CD4-positive, alpha-beta T cell treated with Interleukin-10 for 1 hour (primary cell): ENCODE results near the gene DENND1A.

Experiments
- DNase-seq: peaks from one replicate; pipeline ENCODE4 v3.0.0-alpha.2; 2020

Gene DENND1A

DNA sequence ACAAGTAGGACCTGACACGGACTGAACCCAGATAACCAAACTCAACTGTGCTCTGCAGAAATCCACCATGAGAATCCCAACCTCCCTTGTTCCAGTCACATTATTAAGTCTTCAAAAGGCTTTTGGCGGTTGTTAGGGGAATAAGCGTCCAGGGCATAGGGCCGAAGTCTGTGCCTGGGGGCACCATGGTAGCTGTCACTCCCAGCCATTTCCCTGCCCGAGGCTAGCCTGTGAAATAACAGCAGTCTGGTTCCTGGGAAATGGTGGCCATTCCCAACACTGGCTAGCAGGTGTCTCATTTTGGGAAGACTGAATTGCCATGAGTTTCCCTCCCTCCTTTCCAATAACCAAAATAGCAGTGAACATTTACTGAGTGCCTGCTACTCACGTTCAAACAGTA lies 451.8 kb downstream of the DENND1A start:
- DNase-seq = no peak

DNA sequence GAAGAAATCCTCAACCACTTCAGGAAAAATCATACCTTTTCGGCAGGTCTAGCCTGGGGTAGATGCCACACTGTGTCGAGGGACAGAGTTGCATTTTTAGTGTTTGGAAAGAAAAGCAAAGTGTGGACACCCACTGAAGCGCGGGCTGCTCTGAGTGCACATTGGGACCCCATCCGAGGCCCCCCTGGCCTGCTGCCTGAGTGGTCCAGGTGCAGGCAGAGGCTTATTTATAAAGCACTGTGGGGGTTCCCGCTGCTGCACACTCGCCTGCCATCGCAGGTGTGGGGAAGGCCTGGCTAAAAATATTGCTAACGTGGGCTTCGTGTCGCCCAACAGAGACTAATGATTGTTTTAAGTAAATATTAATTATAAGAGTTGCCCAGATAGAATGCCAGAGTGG lies 454.5 kb downstream of the DENND1A start:
- DNase-seq = no peak

DNA sequence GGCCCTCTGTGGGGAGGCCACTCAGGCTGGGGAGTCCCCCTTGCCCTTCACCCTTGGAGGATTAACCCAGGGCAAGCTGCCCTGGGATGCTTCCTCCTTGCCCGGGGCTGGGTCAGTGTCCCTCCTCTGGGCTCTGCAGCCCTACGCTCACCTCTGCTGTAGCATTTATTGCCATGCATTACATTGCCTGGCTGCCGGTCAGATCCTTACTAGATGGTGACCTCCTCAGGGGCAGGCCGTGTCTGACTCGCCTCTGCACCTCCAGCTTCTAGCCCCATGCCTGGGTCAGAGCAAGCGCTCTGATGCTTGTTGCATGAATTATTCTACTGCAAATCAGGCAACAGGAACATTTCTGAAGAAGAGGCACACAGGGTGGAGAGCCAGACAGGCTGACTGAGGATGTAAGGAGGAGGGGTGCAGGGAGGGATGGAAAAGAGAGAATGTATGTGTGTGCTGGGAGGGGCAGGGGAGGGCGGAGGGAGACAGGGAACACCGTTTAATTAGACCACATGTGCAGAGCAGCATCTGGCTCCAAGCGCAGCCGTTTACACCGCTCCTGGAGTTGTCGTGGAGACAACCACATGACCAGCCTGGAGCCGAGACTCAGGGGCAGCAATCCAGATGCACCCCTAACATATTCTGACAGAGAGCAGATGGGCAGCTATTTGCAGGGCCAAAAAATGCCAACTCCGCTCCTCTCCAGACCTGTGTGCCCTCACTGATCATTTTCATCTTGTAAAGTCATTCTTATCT lies 456.9 kb downstream of the DENND1A start:
- no peak for DNase-seq

DNA sequence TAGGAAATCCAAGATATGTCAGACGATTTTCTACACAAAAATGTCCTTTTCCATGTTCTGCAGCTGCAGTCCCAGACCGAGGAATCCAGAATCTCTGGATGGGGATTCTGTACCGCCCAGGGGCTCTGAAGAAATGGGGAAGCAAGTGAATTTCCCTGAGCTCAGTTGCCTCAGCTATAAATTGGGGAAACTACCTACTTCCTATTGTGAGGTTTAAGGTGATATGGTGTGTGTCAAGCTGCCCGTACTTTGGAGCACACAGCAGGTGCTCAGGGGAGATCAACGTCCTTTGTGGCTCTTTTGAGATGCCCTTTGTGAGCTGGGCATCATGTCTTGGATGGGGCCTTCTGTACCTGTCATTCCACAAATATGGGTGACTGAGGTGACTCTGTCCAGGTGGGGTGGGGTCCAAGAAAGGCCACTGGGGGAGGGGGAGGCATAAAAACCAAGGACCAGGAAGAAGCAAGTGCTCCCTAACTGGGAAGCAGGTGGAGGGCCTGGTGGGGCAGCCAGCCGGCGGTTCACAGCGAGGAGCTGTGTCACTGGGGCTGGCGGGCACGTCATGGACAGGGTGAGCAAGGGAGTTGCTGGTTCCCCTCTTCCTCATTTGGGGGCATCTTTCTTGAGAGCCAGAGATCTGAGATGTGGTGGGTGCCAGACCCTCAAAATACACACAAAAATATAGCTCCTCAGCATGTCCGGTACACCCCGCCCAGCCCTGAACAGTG lies 457.9 kb downstream of the DENND1A start:
- DNase-seq = no peak

DNA sequence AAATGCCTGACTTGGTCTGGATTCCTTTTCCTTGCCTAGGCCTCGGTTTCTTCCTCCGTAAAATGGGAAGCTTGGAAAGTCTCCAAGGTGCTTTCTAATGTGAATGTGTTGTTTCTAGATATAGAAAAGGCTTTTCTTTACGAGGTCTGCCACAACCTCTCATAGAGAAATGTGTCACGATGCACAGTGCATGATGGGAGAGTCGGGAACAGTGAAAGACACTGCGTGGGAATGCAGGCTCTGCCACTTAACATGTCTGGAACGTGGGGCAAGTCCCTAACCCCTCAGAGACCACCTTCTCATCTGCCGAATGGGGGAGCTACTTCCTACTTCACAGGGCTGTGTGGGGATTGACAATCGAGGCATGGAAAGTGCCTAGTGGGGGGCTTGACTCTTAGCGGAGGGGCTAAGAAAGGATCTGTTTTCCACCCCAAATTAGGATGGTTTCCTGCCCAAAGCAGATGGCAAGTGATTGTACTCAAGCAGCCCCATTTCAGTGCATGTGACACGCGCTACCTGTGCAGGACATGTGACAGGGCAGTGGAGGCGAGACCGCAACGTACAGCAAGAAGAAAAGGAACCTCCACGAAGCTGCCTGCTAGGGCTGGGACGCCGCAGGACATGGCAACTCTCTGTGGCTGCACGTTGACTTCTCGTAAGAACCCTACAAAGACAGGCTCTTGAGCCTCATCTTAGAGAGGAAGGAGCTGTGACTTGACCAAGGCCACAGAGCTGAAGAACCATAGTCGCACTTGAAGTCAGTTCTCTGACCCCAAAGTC lies 458.7 kb downstream of the DENND1A start:
- no peak for DNase-seq

DNA sequence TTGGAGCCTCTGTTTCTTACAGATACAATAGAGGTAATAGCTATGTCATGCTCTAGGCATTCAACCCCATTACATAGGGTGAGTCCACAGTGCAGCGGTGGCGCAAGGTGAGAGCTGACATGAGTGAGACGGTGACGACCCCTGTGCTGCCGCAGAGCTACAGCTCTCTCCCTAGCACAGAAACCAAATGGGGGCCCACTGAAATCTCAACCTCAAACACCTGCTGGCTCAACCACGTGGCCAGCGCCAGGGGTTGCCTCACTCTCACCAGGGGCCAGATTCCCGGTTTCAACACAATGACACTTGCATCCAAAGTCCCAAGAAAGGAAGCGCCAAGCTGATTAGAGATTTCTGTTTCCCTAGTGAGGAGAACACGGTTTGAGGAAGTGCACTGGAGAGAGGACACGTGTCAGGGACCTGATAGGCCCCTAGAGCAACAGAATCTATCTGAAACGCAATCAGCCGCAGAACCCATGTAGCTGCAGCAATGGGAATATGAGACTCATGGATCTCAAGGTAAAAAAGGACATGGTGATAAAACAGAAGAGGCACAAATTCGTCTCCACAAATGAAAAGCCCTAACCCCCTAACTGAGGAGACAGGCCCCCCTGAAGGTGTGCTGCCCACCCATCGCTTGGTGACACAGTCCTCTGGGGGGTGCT lies 459.7 kb downstream of the DENND1A start:
- no peak for DNase-seq

DNA sequence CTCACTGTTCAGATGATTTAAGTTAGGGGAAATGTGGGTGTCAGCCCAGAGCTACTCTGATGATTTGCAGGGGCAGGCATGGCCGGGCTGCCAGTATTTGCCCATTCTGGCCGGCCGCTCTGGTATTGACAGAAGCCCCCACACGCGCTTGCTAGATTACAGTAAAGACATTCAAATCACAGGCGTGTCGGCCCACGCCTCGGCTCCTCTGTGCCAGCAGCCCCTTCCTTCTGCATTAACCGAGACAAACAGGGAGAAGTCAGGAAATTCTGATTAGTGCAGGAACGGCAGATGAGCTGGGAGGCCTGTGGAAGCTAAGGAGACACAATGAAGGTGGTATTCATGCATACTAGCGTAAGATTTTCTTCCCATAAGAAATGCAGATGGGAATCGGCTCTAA lies 460.6 kb downstream of the DENND1A start:
- no peak for DNase-seq

DNA sequence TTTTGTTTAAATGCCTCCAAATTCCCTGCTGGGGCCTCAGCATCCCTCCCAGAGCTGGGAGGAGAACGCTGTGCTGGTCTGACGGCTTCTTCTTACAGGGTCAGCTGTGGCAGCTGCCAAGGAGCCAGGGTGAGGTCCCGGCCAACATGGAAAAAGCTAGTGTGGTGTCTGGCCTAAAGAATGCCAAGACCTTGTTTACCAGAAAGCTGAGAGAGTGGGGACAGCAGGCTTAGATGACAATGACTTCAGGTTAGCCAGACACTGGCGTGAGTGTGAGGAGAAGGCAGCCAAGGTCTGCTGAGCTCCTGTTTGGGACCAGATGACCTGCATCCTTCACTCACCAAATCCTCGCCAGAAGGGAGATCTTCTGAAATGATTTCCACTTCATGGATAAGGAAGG lies 461.4 kb downstream of the DENND1A start:
- no peak for DNase-seq

DNA sequence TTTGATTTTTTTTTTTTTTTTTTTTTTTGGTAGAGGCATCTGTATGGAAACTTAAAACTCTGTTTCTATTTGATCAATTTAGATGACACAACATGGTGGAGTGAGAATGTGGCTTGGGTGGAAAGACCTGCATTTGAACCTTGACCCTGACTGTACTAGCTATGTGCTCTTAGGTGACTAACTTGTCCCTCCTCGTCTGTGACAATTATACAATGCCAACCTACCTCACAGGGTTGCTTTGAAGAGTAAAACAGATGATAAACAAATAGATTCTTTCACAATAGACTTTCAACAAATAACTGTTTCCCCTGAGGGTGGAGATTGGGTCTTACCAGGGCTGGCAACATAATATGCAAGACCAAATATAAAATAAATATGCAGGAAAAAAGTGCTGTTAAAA lies 464.6 kb downstream of the DENND1A start:
- DNase-seq = no peak

DNA sequence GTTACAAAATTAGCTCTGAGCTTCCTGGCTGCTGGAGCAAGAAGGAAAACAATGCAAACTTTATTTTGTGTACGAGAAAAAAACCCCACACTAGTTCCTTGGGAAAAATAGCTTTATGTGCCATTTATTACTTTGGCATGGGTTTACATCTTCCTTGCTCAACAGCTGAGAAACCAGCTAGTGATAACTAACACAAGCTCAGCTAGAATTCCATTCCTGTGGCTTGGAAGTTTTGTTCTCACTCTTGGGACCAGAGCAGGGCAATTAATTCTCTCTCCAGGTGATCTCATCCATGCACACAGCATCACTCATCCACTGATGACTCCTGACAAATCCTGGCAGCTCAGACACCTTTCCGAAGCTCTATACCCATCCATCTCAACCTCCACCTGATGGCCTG lies 469.8 kb downstream of the DENND1A start:
- DNase-seq = no peak

DNA sequence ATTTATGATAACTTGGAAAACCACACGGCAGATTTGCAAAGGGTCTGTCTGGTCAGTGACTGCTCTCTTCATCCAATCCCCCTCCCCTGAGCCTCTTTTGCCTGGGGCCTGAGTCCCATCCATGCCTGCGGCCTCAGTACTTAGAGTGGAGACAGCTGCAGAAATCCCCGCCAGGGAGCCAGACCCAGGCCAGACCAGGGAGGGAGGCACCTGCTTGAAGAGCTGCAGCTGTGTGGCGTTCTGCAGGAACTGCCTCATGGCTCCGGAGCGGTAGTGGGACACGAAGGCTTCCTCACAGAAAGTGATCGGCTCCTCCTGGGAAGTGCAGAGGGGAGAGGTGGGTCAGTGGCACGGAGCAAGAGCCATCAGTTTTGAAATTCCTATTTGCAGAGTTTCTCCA lies 472.3 kb downstream of the DENND1A start:
- no peak for DNase-seq

DNA sequence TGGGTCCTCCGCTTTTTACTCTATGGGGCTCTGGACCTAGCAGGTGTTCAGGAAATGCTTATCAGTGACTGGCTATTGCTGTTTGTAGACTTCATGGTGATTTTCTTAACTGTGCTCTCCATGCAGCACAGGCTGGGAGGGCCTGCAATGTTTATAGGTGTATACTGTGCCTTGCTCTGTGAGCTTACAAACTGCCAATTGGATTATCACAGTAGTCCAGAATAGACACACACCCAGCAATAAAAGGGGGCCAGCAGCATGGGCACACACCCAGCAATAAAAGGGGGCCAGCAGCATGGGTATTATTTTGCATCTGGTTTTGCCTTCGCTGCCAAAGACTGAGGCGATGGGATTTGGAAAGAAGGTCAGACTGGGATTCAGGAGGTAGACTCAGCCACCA lies 473.9 kb downstream of the DENND1A start:
- DNase-seq = no peak

DNA sequence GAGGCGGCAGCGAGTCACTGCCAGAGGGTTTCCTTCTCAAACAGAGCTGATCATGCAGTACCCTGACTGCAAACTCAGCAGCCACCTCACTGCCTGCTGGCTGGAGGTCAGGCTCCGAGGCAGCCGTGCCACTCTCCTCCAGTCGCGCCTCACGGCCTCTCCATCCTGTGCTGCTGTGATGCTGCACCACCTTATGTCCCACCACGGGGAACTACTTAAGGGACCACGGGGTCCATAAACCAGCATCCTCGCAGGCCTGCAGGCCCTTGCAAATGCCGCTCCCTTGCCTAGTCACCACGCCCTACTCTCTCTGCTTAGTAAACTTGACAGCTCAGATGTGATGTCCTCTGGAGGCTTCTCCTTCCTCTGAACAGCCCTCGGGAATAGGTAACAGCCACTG lies 474.7 kb downstream of the DENND1A start:
- no peak for DNase-seq

DNA sequence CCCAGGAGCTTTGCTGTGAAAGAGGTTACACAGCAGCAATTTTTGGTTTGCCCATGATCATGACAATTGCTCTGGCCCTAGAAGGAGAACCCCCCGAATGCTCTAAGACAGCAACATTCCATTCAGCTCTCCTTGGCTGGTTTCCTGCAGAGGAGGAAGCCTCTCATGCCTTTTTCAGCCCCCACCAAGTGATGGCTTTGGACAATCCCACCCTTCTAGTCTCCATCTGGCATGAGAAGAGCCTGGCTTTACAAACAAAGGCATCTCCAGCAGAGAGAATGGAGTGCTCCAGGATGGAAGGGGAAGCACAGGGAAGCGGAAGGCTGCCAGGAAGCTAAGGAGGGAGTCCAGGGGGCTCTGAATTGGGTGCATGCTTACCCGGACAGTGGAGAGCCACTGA lies 475.6 kb downstream of the DENND1A start:
- no peak for DNase-seq

DNA sequence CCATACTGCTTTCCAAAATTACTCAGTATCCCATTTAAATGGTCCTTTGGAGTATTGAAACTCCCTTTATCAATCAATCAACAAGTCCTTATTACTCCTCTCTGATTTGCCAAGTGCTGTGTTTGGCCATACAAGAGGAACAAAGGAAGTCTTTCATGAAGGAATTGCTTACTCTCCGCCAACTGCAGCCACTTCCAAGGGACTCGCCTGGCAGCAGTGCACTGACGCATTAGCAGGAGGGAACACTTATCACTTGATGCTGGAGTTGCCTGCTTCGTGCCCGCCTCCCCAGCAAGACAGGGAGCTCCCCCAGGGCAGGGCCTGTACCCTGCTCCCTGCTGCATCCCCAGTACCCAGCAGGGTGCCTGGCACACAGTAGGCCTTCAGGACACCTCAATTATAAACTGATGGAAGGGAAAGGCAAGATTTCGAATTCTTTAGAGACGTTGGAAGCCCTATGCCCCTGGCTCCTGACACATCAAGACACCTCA lies 476.1 kb downstream of the DENND1A start:
- no peak for DNase-seq

DNA sequence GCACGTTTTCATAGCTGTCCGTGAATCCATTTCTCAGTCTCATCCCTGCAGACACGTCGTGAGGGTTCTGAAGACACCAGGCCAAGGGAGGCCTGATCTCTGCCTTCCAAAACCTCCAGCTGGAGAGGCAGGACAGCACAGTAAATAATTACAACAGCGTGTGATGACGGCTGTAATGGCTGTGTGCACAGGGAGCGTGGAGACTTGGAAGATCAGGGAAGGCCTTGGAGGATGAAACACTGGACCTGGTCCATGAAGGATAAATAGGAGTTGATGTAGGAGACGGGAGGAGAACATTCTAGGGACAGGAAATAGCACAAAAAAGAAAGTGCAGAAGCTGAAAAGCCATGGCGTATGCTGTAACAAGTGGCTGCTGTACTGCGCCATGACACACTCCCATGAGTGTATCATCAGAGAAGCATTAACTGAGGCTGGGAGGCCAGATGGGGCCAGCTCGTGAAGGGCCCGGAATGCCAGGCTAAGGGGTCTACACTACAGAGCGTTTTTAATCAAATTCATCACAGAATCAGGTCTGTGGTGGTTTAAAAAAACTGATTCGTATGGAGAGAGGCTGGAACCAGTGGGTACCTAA lies 476.8 kb downstream of the DENND1A start:
- DNase-seq = no peak

DNA sequence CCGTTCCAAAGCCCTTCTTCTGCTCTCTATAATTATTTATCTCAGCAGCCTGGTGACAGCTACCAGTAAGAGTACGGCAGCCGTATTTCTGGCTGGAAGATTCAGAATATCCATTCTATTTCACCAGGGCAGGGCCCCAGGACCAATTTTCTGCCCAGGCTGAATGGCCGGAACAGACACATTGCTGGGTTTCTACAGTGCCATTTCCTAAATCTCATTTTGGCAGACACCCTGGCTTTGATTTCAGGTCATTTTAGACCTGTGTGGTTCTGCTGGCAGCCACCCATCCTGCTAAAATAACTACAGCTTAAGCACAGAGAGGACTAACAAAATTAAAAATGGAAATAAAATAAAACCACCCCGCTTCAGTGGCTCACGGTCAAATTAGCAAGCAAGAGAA lies 478.9 kb downstream of the DENND1A start:
- no peak for DNase-seq

DNA sequence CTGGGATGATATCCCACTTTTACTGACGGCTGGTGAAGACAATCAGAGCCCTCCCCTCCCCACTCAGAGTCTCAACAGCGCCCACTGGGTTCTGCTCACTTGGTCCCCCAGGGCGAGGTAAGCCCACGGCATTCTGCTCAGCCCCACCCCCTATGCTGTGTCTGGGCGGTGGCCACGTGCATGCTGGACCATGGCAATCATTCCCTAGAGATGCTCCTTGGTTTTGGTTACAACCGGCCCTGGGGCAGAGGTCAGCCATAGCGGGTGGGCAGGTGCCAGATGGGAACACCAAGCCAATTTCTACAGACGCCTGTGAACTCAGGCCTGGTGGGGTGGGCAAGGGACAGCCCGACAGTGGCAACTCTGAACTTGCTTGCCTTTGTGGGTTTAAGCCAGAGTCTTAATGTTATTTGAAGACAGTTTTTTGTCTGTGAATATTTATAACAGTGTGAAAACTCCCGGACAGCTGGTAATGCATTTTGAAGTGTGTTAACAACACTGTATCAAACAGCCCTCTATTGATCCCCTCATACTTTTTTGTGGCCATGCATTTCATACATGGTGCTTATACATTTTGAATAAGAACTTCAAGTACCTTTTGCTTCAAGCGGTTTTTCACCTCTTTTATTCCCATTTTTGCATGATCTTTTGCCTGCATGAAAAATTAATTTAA lies 479.7 kb downstream of the DENND1A start:
- DNase-seq = no peak

DNA sequence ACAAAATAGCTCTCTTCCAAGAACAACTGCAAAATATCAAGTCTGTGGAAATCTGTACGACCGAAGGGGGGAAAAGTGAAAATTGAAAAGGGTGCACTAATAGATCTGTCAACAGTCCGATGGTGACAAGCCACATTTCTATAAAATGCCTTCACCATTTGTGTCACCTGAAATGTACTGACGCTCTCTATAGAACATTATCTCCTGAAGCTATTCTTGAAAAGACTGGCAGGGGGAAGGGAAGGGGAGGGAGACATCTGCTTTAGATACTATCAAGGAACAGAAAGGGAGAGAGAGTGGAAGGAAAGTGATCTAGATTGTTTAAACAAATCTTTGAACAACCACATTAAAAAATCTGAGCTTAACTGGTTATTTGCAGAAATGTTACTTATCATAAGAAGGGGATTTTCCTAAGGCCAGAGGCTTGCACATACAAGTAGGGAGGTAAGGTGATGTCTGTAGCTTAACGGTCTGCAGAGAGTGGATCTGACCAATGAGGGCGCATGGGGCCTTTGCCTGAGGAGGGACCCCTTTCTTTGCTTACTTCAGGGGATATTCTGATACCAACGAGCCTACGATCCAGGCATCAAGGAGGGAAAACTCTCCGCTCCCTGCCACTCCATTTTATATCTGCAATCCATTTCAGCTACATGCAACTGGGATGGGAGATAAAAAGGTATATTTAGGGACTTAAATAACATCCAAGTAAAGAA lies 481.8 kb downstream of the DENND1A start:
- no peak for DNase-seq

DNA sequence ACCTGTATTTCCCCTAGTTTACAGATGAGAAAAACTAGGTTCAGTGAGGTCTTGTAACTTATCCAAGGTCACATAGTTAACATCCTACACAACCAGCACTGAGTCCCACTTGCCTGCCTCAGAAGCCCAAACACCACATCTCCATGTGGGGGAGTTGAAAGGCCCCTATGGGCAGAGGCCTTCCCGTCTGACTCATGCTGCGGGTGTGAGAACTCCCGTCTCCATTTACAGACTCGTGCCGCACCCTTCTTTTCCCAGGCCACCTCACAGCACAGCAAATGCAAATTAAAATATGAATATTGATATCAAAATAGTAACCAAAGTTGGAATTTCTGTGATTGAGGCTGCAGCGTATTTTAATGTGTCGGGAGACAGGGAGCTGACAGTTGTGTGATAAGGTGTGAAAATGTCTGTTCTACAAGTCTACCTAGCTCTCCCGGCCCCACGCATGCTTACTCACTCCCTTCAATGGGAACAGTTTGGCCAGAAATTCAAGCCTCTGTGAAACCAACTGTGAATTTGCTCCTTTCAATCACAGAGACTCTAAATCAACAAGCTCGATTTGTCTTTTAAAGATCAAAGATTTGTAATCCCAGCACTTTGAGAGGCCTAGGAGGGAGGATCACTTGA lies 483.8 kb downstream of the DENND1A start:
- DNase-seq = no peak

DNA sequence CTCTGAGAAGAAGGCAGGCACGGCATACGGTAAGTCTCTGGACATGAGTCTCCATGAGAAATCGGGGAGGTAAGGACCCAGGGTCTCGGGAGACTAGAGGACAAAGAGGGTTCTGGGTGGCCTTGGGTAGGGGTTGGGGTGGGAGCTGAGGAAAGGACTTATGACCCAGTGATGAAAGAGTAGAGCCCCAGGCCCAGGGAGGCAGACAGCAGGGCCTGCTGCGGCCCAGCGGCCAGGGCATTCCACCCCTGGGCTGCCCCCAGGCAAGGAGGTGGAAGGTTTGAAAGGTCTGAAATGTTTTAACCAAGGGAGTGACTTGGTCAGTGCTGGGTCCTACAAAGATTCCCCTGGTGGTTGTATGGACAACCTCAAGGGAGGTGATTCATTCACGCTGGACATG lies 484.8 kb downstream of the DENND1A start:
- DNase-seq = no peak
